ENCODE results near the gene CCN6.

The CCN6 gene

DNA sequence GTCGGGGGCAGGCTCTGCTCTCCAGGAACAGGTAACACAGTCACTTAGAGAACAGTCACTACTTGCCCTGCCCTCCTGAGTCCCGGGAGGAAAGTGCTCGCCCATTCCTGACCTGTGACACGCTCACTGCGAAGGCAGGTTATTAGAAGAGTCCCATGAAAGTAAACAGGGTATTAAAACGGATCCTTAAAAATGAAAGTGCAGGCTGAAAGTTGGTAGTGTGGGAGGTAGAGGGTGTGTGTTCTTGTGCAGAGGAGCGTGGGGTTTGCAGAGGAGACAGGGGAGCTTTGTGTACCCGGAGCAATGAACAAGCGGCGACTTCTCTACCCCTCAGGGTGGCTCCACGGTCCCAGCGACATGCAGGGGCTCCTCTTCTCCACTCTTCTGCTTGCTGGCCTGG lies at the start of gene CCN6:
Gene CCN6, plus strand, starts transcription at position 104 of the 400 bp plus-strand sequence. Its CDS starts 254 bp downstream, at position 358.
- no peak for DNase-seq

DNA sequence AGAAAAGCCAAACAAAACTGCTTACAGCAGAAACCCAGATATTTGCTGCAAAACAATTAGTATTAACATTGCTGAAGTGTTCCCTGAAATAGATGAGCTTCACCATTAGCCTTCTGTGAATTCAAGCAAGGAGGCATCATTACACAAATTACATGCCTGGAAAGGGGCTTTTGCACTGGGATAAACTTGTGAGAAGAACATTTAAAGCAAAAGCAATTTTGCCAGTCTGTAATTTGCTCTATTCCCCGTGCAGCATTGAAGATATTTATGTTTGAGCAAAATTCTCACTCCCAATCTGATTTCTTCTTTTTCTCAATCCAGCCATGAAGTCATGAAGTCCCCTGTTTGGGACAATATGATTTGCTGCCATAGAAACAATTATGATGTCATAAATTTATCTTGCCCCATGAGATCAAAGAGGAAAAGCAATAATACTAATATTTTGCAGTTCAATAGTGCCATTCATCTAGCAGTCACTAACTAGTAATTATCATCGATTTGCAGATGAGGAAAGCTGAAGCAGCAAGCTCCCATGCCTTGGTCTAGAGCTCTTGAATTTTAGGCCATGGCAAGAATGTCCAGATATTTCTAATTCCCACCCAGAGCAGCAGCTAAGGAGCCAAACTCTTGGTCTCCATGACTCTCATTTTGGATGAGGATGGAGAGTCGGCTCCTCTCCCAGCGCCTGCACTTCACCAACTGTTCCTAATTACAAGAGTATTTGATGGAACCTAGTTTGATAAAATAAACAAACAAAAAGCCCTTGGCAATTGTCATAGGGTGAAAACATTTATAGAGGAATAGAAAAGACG lies 49.5 kb upstream of the CCN6 start:
- DNase-seq: no peak

DNA sequence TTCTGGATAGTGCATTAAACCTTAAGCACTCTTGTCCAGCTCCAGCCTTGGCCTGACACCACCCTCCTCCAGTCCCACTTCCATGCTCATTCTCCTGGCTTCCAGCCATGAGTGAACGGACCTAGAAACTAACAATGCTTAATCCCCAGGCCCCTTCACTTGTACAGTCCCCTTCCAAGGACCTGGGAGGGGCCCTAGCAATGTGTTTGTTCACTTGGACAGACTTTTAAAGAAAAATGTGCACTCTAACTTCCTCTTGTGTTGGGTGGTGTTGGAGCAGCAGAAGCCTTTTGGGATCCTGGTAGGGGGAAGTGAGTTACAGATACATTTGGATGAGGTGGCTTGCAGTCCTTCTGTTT lies 48.9 kb upstream of the CCN6 start:
- DNase-seq: no peak

DNA sequence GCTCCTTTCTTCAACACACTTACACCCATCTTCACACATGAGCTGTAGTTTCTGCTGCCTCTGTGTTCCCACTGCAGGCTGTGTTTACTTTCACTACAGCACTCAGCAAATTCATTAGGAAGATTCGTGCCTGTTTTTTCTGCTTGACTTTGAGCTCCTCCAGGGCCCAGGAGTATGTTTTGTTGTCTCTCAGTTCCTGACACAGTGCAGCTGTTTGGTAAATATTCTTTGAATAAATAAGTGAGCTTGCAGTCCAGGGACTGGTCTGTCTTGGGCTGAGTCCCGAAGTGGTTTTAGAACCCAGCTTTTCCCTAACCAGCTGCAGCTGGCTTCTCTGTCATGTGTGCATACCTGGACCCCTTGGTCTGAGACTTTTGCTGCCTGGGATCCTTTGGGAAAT lies 46.6 kb upstream of the CCN6 start:
- no peak for DNase-seq

DNA sequence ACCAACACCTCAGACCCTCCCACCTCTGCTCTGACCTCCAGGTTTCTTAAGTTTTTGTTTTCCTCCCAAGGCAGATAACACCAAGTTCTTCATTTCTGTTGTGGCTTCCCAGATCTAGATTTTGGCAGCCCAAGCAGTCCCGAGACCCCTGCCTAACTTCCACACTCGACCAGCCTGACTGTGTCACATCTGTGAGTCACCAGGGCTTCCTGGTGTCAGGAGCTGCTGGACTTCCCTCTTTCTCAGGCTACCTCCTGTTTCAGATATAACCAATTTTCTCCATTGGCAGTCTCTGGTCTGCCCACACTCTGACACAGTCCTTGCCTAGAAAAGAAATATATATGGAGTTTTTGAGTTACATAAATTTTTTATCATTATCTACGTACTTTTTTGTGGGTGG lies 46.1 kb upstream of the CCN6 start:
- no peak for DNase-seq

DNA sequence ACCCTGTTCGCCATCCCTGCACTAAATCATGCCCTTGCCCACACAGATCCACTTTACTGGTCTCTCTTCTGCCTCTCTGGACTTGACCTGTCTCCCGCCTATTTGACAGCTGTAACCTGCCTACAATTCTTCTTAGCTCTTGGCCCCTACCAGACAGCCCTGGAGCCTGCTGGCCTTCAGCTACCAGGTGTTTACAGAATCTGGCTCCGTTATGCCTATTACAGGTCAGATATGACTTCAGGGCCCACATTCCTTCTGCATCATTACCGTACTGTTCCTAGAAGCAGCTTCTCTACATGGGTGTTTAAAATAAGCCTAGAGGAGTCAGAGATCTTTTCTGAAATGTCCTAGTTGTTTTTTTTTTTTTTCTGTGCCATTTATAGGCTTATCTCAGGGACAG lies 45.4 kb upstream of the CCN6 start:
- DNase-seq: no peak

DNA sequence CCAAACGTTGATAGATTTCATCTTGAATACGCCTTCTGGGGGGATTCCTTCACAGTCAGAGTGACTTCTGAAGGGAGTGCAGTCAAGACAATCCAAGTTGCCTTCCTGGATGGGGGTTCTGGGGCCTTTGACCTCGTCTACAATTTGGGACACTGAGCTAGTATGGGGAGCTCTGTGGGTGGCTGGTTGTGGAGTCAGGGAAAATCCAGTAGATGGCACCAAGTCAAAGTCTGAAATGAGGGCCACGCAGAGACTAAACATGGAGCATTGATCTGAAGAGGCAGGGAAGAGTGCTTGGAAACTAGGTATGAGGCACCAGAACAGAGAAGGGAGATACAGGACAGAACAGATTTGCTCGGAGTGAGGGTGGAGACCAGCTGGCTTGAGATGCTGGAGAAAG lies 43.6 kb upstream of the CCN6 start:
- no peak for DNase-seq

DNA sequence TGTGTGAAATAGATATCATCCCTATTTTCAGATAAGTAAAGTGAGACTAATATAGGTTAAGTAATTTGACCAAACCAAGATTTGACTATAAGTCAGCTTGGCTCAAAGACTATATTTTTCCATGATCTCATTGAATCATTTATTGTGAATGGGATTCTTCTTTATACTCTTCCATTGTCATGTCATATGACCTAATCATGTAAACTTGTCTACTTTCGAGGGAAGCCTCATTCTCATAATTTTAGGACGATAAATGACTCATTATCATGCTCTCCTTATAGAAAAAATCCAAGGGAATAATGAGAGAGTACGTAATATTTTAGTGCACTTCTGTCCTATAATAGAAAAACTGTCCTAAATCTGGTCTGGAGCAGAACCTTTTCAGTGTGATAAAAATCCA lies 40.9 kb upstream of the CCN6 start:
- no peak for DNase-seq

DNA sequence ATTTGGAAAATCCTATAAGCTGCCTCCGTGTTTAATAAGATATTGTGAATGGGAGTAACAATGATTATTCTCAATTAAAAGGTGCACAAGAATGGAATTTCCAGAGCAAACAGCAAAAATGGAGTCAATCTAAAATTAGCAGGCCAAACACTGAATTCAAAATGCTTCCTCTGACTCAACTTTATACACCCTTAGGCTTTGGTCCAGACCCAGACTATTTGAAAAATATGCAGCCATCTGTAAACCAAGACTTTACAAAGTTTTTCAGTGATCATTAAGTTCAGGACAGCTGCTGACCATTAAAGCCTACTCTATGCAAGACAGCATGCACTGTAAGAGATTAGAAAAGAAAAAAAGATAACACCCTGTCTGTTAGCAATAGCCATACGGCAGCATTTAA lies 39.4 kb upstream of the CCN6 start:
- DNase-seq: no peak

DNA sequence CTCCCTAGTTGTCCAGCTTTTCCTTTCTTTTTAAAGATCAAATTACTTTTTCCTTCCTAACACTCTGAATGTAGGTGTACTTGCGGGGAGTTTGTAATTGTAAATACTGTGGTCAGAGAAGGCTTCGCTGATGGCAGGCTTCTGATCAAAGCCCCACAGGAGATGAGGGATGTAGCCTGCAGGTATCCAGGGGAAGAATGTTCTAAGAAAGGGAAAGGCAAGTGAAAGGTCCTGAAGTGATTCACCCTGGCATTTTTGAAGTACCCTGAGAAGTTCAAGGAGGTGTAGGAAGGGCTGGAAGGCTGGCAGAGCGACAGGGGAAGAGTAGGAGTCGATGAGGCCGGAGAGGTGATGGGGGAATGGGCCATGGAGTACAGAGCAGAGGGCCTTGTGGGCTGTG lies 38.2 kb upstream of the CCN6 start:
- no peak for DNase-seq

DNA sequence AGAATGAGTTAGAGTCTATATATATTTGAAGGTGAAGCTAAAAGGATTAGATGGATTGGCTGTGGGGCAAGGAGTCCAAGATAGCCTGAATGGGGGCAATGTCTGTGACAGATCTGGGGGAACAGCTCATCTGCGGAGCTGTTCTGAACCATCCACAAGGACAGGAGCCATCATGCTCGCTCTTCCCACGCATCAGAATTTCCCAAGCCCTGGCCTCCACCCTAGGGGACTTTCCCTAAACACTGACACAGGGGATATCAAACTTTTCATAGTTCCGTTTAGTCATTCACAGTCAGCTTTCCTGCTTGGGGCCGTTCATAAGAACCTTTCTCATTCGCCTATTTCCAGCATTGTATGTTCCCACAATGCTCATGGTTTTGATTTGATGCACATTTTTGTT lies 37.6 kb upstream of the CCN6 start:
- peak; percentile 71 for DNase-seq

DNA sequence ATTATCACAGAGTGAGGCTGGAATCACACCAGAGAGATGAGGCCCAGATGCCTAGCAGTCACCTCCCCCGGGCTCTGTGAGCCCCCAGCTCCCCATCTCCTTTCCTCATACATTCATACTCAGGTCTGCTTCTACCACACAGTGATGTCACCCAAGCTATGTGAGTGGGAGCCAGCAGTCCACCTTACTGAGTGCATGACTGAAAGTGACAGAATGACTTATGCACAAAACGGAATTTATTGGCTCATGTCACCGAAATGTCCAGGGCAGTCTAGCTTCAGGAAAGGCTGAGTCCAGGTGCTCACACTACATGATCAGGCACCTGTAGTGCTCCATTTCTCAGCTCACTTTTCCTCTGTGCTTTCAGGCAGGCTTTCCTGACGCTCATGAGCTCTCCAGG lies 36.7 kb upstream of the CCN6 start:
- DNase-seq: no peak

DNA sequence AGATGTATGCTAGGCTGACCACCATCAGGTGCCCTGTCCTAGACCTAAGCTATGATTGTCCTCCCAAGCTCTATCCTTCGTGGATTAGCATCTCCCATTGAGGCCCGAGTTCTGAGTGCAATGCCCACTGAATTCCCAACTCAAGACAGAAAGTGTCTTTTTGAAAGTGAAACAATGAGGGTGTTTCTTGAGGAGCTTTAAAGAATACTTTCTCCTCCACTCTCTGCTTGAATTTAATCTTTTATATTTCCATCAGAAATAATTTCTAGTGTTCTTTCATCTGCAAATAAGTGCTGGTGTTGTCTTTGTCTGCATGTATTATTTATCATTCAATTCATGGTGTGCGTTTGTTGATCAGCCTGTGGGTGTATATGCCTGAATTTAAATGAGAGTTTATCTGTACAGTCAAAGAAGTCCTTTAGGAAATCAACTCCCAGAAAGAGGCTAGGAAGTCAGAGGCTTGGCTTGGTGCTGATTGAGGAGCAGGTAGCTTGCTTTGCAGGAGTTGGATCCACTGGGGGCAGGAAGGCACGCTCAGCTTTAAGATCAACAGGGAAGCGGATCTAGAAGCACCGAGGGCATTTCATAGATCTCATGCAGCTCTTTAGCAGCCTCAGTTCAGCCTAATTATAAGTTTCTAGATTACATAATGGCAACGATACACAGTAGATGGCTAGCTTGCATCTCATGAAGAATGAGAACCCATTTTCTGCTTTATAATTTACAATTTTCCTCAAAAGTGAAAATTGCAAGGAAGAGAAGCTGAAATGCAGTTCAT lies 36.0 kb upstream of the CCN6 start:
- DNase-seq: no peak

DNA sequence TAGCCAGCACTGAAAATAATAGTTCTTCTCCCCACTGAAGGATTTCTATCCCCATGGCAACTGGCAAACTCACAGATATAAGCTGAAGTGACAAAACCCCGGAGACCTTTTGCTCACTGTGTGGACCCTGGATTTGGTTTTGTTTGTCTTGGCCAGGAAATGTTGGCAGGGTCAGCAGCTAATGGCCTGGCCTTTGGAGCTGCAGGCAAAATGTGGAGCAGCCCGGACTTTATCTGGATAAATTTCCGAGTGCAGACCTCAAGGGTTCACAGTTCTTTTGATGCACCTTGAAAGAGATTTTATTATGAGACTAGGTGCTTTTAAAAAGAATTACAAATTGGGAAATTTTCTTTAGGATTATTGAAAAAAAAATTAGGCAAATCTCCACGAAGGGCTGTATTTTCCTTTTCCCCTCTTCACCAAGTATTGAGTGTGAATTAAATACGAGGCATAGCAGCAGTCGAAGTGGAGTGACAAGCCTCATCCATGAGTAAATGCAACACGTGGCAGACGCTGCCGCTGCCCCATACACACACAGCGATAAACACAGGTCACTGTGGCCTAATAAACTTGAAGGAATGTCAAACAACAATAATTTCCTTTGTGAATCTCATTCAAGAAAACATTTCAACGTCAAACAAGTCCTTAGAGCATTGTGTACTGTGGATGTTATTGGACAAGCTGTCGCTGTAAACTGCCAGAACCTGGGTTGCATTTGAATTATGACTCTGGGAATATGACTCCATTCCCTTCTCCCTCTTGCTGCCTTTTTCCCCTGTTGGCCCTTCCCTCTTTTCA lies 35.1 kb upstream of the CCN6 start:
- no peak for DNase-seq

DNA sequence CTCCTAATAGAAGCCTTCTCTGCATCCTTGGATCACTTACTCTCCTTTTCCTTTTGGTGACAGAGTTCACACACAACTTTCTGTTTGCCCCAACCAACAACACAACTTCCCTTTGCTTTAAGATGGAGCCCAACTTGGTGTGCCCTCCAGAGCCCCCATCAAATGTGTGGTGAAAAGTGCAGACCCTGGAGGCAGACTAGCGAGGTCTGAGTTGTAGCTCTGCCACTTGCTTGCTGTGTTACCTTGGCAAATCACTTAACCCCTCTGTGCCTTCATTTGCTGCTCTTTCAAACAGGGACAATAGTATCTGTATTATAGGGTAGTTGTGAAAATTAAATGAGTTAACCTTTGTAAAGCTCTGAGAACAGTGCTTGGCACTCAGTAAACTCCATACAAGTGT lies 34.3 kb upstream of the CCN6 start:
- DNase-seq: no peak

DNA sequence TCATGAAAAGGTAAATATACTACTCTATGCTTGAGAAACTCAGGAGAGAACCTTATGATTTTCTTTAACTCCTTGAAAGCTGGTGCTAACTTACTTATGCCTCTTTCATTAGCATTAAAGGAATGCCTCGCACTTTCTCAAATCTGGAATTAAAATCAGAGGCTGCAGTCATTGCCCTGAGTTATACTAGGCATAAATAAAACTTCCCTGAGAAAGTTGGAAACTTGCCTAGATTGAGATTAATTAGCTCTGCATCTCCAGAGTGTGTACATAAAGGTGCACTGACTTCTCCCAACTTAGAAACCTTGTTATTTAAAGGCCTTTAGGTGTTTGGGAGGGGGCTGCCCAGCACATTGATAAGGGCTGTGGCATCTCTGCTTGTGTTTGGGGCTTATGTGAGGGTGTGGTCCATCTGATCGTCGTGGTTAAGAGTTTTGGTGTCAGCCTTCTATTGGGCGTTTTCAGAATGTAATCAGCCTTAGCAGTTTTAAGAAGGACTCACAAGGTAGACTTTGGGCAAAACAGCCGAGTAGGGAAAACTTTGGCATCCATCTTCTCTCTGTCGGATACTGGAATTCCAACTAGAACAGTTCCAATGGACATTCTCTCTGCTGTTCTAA lies 32.1 kb upstream of the CCN6 start:
- DNase-seq: no peak

DNA sequence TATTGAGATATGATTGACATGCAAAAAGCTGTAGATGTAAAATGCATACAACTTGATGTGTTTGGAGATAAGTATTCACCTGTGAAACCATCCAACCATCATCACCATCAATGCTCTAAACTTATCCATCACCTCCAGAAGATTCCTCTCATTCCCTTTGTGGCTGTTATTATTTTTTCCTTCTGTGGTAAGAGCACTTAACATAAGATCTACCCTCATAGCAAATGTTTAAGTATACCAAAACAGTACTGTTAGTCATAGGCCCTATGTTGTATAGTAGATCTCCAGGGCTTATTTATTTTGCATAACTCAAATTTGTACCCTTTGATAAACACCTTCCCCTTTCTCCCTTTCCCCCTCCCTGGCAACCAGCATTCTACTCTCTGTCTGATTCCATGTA lies 31.2 kb upstream of the CCN6 start:
- DNase-seq: no peak

DNA sequence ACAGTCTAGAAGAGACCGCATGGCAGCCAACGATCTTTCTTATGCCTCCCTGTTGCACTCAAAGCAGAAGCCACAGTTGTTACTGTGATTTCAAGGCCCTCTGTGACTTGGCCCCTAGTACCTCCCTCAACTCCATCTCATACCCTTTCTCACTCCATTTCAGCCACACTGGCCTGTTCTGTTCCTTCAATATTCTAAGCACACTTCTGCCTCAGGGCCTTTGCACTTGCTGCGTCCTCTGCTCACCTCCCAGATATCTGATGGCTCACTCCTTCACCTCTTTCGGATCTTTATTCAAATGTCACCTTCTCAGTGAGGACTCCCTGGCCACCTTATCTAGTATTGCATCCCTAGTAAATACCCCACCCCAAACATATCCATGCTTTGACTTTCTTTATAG lies 29.4 kb upstream of the CCN6 start:
- no peak for DNase-seq

DNA sequence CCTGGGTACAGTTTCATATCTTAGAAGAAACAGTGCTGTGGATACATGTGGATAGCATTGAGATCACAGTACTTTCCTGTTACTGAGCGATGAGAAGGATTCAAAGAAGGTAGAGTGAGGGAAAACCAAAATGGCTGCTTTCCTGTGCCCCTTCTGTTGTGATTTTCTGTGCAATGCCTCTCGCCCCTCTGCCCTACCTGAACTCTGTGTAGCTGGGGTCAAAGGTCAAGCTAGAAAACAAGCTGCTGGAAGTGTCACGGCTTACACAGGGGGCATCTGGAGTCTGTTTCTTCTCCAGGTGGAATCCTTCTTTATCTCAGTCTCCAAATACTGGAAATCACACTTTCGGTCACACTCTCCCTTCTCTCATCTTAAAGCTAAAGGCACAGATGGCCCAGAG lies 27.0 kb upstream of the CCN6 start:
- no peak for DNase-seq

DNA sequence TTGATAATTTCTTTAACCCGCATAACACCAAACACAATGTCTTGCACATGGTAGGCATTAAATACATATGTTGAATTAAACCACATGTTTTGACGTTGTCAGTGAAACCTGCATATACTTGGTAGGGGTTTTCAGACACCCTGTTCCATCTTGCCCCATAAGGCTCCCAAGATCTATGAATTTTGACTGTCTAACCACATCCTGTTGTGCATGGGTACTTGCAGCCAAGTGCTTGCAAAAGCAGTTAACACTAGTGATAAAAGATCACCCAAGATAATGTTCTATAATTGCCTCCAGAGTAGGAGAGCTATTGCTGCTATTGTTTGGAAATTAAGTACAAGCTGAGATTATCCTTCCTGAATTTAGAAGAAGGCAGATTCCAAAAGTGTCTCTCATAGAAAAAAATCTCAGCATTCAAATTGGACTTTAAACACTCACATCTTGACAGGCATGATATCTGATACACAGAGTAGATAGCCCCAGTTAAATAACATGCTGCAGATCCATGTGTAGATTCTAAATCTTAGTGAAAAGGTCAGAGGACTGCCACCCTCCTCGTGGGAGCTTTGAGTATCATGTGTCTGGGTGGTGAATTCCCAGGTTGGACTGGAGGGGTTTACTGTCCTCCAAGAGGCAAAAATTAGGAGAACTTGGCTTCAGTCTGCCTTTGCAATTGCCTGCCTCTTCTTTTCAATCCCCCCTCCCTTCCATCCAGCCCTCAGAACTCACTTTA lies 25.8 kb upstream of the CCN6 start:
- no peak for DNase-seq

DNA sequence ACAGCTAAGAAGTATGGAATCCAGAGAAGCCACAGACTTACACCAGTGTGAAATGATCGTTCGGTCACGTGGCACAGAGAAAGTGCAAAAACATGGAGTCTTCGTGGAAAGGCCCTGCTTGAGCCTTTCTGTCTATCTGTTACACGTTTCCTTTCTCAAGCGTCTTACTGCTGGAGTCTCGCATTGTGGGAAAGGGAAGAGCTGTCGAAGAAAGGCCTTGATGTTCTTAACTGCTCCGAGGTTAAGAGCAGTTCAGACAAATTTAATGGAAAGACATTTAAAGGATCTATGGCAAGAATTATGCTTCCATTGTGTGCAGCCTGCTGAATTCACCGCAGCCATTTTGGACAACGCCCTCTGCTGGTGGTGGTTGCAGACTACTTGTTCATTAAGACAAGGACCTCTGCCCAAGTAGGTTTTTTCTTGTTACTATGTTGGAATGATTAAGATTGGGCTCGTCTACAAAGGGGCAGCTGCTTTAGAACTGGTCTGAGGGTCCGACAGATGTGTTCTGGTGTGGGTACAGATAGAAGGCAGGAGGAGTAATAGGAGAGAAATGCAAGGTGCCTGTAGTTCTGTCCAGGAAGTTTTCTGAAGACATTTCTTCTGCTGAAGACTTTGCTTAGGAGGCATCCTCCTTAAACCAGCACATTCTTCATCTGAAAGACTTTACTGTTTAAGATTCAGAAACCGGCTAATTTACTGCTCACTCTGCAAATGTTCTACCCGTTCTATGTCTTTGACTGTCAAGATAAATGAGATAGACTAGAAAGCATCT lies 24.7 kb upstream of the CCN6 start:
- DNase-seq: peak; percentile 89
